Muscle of arm (tissue), 12 donors: ENCODE measurements around the gene KIRREL3. TPM values are rescaled to one million over a fixed set of nuclear protein-coding genes. Genes with fewer than 3 reads are reported as not detected.
A peak's percentile ranks its signal among the peaks of the same experiment; 100 is the strongest.

ENCODE experiments used
- DNase-seq: peaks from one replicate; pipeline ENCODE4 v3.0.0-alpha.2; 2013
- polyA plus RNA-seq, 12 donors: library from polyadenylated mRNA; unstranded; fragments of 120-200 nt; gene quantifications; one replicate each; pipeline ENCODE4 v1.2.1, GENCODE V29; 2013; ENCODE audit not compliant: insufficient read length in 12 of 12

The KIRREL3 gene
- polyA plus RNA-seq, 12 donors: 0.43 to 2.4 (median 1.0) TPM; not detected in 2

DNA sequence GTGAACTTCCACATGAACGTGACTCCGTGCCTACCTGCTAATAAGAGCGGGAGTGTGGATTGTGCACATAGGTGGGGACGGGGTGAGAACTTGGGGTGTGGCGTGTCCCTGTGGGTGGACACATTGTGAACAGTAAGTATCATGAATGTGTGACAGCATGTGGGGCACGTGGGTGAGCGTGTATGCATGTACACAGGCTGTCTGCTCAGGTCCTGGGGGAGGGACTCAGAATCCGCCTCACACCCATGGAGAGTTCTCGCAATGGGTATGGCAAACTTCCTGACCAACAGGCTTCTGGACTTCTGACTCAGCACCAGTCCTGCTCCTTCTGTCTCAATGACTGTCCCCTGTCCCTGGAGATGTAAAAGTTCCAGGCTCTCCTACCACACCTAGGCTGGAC, 422.1 kb downstream of the KIRREL3 start:
- DNase-seq: no peak

DNA sequence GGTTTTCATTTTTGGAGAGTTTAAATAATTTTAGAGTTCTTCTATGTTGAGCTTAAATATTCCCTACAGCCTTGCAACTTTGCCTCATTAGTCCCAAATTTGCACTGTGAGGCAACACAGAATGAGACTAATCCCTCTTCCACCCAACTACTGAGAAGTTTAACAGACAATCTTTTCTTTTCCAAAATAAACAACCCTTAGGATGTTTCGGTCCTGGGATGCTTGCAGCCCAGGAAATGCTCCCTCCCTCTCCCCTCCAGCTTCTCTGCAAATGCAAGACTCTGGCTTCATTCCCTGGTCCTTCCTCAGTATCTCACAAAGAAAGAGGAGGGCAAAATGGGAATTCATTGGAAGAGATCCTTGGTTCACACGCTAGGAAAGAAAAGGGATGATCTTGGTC, 422.5 kb downstream of the KIRREL3 start:
- no peak for DNase-seq

DNA sequence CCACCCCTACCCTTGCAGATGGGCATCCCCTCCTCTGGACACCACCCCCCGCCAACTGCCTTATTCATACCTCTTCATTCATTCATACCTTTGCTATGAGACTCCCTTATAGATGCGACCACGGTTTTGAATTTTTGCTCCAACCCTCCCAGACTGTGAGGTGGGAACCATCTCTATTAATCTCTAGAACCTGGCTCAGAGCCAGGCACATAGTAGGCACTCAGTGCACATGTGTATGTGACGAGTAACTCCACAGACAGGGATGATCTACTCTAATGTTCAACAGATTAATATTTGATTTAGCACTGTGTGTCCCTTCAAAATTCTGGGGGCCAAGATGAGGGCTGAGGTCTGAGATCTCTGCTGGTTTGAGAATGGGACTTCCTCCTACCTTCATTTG, 424.7 kb downstream of the KIRREL3 start:
- no peak for DNase-seq

DNA sequence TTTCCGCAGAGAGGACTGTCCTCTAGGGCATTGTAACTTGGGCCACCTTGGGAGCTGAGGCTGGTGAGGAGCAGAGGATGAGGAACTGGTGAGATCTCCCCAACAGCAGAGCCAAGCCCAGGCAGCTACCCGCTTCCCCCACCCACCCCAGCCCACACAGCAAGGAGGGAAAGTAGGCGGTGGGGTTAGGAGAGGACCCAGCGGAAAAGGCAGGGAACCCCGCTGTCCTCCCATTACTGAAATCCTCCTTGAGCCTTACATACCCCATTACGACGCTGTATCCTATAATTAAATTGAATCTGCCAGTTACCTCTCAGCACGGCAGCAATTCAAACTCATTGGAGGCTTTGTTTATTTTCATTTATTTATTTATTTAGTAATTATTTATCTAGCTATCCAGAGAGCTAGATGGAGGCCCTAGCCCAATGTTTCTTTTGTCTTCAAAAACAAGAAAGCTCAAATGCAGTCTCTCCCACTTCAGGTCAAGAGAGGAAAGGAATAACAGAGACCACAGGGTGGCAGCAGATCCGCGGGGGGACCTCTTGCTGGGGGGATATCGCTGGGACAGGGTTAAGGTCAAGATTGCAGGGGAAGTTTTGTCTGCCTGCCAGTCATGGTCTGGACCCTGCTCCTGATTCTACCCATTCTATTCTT, 427.1 kb downstream of the KIRREL3 start:
- DNase-seq: no peak

DNA sequence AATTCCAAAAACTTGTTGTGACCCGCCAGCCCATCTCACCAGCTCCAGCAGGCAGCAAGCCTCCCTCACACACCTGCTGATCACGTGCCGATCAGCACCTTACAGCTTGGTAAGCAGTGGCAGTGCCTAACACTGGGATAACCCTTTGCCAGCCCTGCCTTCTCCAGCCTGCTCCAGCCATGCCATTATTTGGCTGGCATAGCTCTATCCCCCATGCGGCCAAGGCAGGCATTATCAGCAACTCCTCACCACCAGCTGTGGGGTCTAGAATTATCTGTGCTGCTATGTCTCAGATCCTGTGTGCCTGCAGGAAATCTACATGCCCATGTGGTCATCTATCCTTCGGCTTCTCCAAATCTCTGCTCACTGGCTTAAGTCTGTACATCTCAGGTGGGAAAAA, 430.1 kb downstream of the KIRREL3 start:
- DNase-seq: no peak

DNA sequence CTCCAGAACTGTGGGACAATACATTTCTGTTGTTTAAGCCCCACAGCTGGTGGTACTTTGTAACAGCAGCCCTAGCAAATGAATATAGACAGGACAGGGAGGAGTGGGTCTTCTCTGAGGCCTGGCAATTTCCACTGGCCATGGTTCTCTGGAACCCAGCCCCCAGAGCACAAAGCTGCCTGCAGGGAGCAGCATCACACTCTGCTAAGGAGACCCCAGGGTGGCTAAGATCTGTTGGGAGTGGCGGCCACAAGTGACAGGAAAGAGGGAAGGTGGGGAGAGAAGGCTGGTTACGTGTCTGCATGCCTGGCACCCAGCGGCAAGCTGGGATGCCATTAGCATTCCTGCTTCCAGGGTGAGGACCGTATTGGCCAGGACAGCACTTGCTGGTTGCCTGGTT, 433.2 kb downstream of the KIRREL3 start:
- no peak for DNase-seq

DNA sequence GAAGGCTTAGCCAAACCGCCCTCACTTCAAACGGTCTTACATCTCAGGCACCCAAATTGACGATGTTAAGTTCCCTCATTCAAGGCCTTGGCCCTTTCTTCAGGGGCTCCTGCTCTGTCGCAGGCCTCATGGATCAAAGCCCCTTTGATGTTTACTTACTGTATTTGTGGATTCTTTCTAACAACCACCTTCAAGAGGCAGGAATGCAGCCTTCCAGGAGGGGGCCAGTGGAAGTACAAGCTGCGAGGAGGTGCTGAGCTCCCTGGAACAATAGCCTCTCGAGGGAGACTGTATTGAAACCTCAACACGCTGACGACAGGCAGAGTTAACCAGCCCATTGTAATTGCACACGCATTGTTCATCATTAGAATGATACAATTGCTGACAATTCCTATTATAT, 436.0 kb downstream of the KIRREL3 start:
- no peak for DNase-seq

DNA sequence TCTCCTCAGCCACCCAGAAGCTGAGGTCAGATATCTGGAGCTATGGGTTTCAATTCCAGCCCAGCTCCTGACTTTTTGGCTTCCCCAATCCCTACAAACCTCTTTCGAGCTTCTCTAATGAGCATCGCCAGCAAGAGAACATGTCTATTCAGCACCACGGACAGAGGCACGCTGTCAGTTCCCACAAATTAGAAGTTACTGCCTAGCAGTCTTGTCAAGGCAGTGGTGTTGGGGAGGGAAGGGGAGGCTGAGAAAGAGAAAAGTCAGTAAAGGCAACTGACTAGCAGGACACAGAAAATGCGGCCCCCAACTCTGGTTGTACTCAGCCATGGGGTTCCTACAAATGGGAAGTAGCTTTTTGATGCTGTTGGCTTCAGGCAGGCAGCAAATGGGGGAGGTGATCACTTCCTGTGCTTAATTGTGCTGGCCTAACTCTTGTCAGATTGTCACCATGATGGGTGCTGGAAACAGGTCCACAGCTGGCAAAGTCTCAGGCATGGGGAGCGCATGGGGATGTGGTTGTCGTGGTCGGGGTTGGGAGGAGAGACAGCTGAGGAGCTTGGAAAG, 439.2 kb downstream of the KIRREL3 start:
- peak; percentile 85 for DNase-seq

DNA sequence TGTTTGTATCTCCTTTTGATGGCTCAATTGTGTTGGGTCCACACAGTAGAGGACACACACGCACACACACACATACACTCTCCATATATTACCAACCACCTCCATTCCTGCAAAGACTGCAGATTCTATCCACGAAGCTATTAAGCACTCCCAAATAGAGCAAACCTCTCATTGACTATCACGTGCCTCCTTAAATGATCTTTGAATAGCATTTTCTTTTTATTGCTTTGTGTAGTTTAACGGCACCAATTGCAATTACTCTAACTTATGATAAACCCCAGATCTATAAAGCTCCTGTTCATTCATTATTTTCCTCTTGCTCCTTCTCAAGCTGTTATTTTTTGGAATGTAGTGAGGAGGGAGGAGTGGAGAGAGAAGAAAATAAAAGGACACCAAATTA, 440.3 kb downstream of the KIRREL3 start:
- DNase-seq: no peak

DNA sequence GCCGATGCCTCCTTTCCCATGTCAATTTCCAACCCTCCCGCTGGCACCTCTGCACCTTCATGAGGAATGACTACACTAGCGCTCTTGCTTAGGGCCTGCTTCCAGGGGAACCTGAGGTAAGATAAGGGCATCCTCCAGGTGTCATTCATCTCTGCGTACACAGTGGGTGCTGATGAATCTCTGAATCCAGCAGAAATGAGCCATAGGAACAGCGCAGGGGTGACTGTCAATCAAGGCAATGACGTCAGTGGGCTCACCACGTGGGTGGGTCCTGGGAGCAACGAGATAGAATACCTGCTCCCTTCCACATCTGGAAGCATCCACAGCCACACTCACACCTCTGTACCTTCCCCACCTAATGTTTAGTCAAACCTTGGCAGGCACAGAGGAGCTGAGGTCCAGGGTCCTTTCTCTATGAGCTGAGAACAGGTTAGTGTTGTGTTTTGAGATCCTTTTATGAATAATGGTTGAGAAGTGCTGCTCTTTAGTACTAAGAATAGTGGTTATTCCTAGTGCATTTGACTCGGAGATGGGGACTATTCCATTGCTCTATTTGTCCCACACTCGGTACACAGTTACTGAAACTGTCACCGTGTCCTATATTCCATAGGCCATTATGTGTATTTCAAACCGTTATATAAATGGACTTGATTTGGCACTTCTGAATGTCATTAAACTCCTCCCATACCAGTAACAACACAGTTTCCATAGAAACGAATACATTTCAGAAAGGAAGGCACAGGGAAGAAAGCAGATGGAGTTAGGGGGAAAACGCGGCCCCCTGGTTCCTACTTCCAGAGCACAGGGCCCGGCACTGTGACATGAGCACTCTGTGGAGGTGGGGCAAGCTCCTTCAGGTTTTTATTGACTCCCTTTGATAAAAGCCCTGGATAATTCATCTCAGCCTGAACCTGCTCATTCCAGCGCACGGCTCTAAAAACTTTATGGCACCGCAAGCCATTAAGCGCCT, 451.7 kb downstream of the KIRREL3 start:
- no peak for DNase-seq

DNA sequence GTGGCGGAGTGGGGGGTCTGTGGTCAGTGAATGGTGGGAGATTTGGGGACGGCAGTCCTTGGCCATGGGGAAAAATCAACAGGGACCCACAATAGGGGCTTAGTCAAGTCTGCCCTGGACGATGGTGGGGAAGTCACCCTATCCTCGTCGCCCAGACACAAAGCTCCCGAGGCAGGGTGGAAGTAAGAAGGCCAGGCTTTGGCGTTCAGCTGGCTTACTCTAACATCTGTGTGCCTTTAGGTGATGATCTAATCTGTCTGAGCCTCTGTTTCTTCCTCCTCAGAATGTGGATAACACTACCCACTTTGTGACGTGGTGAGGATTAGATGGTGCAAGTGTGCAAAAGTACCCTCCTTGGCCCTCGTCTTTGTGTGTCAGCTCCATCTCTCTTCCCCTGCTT, 452.9 kb downstream of the KIRREL3 start:
- DNase-seq: no peak

DNA sequence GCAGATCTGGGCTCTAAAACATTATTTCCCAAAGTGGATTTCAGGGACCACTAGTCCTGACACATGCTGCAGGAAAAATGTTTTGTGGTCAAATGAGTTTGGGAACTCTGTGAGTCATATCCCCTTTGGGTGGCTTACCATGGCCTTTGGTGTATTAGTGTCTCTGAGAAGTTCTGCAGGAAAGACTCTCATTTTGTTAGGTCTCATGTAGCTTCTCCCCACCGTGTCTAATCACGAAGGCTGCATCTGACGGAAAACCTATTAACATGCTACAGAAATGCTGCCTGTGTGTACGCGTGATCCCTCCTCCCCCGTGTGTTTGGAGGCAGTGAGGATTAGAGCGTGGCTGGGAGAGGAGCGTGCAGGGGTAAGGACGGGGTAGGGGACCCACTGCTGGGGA, 453.4 kb downstream of the KIRREL3 start:
- no peak for DNase-seq

DNA sequence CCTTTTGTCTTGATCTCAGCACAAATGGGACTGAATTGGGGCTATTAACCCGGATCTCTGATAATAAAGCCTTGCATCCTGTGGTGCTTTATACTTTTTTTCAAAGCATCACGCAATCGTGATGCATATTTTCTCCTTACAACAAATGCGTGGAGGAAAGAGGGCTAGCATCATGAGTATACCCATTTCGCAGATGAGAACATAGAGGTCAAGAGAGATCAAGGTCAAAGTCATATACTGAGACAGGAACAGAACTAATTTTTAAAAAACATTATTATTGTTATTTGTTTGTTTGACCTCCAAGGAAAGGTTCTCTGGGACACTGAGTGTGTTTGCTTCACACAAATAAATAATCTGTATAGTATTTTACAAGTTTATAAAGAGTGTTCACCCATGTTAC, 453.9 kb downstream of the KIRREL3 start:
- no peak for DNase-seq

DNA sequence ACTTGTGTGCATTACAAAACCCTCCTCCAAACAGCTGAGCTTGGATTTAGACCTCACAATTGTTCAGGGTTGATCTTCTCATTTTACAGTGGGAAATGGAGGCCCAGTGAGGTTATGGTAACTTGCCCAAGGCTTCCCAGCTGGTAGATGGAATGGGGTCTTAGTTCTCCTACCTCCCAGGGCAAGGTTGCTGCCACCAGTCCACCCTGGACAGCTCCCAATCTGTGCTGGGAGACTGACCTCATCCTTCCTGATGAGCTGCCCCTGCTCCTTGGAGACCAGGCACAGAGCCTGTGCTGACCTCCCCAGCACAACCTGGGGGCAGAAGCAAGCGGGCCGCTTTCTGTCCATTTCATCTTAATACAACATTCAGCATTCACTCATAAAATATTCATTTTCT, 454.4 kb downstream of the KIRREL3 start:
- DNase-seq: no peak

DNA sequence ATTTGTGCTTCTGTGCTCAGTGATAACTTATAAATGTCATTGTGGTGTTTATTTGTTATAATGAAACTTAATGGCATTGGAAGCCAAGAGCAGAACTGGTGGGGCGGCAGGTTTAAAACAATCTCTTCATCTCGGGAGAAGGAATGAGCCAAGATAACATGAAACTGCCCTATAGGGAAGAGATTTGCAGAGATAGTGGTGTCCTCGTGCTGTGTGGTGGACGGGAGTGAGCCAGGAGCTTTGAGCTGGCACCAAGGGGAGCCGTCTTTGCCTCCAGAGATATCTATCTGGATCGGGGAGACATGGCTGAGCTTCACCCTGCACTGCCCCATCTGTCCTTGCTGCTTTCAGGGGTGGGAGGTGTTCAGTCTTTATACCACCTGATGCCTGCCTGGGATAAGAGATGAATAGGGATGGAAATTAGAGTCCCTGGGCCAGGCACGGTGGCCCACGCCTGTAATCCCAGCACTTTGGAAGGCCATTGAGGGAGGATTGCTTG, 455.5 kb downstream of the KIRREL3 start:
- DNase-seq: no peak

DNA sequence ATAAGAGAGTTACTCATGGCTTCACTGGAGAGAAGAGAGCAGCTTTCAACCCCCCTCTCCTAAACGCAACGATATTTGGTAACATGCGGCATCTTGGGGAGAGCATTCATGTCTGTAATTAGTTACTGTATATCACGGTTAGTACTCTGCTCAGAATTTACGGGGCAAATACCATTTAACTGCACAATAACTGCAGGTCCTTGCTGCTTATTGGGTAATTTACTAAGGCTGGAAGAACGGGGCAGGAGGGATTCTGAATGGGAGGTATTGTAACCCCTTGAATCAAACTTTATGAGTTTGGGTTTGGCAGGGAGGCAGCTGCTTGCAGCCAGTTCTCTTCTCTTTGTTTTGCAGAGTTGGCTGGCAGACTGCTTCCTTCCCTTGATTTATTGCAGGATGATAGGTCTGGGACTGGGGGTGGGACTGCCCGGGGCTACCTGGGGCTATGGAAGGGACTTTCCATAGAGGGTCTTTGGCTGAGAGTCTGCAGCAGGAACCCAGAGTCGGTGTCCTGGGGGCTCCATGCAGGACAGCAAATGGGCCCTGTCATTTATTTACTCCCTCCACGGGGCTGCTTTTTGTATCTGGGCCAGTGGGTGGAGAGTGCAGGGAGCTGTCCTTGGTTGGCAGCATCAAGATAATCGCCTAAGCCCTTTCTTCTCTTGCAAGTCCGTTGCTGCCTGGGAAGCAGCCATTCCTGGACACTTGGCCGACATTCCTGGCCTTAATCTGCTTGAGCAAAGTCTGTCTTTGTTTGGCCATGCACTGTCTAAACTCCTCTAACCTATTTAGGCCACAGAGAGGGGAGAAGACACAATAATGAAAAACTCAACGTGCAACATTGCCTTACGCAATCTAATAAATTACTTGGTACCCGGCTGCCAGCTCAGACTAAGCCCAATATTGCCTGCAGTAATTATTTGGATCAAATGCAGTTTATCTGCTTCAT, 456.2 kb downstream of the KIRREL3 start:
- DNase-seq: peak; percentile 20

DNA sequence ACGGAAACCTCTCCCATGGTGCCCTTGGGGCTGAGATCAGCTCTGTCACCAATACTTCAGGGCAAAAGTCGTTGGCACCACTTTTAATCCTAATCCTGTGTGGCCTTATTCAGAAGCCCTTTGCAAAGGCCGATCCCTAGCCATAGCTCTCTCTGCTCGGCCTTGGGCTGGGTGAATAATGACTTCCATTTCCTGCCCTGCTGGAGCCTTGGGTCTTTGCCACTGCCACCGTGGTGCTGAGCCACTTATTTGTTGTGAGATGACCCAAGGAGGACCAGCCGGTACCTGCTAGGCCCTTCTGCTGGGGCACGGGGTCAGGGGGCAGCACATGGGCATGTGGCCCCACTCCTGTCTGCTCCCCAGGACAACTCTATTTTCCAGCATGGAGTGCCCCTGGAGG, 456.9 kb downstream of the KIRREL3 start:
- DNase-seq: no peak

DNA sequence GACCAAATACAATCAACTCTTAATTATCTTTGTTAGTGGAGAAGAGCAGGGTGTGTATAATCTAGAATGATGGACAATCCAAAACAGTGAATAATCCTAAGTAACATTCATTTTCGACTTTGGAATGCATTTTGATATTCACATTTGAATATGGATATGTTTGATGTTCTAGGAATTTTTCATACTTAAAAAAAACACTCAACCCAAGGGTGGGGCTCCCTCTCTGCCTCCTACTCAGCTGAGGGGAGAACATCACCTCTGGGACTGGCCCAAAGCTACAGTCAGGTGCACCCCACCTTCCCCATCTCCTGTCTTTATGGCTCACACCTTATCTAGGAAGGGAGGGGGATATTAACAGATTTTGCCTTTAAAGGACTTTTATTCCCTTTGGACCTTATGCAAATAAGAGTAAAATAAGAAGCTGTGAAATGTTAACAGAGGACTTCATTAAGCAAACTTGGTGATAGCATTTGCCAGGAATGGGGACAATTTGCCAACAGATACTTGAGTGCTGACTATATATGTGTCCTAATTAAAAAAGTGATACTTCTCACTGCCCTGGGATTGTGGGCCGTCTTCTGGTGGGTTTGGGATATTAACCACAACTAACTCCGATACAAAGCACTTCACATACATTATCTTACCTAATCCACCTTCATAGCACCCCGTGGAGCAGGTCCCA, 458.1 kb downstream of the KIRREL3 start:
- DNase-seq: no peak

DNA sequence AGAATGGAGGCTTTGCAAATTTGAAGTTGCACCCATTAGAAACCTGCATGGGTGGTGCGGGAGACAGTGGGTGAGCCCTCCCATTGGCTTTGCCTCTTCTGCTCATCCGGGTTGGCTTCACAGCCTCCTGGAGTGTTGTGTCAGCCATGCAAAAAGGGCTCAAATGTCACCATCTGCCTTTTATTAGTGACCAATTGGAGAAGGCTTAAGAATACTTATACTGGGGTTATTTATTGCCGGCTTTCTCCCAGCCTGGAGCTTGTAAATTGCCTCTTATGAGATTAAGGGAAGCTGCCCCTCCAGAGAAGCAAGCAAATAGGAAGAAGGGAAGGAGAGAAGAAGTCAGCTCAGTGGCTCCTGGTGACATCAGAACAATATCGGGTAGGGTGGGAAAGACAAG, 462.5 kb downstream of the KIRREL3 start:
- DNase-seq: no peak

DNA sequence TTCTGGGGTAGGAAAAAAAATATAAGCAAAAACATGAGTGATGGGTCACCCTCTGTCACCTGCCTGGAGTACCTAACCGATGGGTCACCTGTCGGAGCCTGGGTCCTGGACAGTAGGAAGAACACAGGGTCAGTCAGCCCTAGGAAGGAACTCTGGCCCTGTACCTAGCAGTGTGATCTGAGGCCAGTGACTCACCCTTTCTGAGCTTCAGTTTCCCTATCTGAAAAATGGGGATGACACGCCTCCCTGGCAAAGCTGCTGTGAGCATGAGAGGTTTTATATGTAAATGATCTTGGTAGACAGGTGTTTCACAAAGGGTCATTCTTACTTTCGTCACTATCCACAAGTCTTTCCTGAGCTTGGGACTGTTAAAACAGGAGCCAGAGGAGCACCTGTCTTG, 463.1 kb downstream of the KIRREL3 start:
- no peak for DNase-seq
